Measurements from ENCODE around the gene DBH. TPM values are rescaled to one million over a fixed set of nuclear protein-coding genes. Genes with fewer than 3 reads are reported as not detected.

Gene DBH
- polyA plus RNA-seq, 1 donor, result 0.90 TPM

DNA sequence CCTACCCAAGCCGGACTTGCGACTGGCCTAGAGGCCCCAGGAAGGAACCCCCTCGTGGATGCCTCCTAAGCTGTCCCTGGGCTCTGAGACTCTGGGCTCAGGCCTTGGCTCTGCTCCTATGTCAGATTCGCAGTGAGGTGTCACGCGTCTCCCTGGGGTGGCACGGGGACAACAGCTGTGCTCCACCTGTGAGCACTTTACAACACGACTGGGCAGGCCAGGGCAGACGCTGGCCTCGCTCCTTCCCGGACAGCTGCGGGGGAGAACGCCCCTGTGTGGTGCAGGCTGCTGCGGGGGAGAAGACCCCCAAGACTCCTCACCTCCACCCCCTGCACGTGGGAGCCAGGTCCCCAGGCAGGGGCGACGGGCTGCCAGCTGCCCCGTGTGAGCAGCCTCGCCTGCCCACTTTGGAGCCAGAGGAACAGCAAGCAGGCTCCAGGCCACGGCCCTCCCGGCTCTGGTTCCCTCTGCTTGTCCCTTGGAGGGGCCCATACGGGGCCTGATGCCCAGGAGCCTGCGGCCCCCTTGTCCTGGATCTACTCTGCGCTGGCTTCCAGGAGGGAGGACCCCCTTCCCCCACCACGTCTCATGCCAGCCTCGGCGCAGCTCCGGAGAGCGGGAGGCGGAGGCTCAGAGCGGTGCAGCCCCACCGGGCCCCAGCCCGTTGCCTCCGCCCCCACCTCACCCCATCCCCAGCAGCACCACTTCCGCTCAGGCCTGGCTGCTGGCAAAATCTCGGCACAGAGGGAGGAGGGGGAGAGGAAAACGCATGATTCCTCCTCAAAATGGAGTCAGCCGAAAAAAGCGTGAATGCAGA lies 66.0 kb downstream of the DBH start:
- no peak for DNase-seq

DNA sequence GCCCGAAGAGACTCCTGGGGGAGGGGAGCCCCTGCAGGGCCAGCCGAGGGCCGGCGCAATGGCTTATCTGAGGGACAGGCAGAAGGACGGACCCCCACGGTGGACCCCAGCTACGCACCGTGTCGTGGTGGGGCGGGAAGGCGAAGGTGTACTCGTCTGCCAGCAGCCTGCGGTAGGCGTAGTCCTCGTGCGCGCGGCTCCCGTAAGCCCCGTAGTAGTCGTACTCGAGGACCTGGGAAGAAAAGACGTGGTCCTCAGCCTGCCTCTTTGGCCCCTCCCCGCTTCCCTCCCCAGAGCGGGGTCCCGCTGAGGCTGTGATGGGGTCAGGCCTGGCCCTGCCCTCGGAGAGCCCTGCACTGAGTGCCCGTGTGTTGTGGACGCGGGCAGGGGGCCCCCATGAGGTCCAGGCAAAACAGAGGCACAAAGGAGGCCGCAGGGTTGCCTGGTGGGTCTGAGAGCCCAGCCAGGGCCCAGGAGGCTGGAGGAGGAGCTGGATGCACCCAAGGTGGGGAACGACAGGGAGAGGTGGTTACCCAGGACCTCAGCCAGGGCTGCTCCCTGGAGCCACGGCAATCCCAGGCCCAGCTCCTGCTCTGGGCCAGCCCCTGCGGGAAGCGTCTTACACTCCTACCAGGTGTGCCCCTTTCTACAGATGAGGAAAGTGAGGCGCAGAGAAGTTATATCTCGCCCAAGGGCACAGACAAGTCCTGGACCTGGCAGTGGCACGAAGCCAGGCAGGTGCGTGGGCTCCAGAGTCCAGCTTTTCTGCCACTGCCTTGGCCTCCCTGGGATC lies 66.8 kb downstream of the DBH start:
- DNase-seq, result no peak

DNA sequence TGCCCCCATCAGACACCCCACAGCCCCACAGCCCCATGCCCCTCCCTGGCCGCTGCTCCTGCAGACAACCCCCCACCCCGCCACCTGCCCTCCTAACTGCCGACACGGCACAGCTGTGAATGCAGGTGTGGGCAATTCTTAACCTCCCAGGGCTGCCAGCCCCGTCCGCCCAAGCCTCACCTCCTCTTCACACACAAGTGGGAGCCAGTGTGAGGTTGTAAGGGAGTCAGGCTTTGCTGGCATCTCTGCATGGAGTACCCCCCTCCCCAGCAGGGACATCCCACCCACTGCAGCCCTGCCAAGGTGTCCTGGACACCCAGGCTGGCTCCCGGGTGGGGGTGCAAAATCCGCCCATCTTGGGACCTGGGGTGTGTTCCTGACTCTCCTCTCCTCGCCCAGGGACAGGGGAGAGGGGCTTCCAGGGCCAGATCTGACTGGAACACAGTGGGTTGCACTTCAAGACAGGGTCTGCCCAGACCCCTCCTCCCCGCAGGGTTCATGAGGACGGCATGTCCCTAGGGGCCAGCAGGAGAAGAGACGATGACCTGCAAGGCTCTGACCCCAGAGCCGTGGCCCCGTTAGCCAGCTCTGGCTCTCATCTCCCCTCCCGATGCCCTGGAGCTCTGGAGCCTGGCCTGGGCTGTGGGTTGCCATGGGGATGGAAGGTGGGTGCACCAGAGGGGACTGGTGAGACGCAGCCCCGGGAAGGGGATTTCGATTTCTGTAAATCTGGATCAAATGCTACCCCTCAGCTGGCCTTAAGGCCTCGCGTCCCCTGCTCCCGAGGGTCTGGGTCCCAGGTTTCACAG lies 67.6 kb downstream of the DBH start:
- DNase-seq, result no peak

DNA sequence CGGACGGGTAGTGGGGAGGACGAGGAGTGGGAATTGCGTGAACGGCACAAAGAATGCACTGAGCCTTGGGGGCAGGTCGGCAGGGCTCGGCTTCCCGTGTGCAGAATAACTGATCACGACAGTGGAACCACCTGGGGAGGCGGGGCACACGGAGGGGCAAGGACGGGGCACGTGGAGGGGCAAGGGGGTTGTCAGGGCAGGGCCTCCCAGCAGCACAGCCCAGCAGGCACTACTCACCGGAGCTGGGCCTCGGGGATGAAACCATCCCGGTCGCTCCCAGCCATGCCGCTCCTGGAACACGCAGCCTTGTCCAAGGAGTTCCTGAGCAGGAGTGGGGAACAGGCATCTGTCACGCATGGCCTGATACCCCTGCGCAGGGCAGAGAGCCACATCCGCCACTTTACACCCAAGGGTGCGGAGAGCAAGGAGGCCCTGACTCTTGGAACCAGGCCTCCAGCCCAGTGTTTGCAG lies 68.6 kb downstream of the DBH start:
- no peak for DNase-seq

DNA sequence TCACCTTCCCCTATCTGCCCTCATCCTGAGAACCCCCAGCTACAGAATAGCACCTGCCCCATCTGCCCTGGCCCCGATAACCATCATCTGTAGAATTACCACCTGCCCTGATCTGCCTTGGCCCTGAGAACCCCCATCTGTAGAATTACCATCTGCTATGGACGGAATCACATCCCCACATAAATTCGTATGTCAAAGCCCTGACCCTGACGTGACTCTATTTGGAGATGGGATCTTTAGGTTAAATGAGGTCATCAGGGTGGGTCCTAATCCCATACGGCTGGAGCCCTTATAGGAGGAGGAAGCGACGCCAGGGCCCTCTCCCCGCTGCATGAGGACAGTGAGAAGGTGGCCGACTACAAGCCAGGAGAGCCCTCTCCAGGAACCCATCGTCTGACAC lies 69.4 kb downstream of the DBH start:
- DNase-seq, result no peak

DNA sequence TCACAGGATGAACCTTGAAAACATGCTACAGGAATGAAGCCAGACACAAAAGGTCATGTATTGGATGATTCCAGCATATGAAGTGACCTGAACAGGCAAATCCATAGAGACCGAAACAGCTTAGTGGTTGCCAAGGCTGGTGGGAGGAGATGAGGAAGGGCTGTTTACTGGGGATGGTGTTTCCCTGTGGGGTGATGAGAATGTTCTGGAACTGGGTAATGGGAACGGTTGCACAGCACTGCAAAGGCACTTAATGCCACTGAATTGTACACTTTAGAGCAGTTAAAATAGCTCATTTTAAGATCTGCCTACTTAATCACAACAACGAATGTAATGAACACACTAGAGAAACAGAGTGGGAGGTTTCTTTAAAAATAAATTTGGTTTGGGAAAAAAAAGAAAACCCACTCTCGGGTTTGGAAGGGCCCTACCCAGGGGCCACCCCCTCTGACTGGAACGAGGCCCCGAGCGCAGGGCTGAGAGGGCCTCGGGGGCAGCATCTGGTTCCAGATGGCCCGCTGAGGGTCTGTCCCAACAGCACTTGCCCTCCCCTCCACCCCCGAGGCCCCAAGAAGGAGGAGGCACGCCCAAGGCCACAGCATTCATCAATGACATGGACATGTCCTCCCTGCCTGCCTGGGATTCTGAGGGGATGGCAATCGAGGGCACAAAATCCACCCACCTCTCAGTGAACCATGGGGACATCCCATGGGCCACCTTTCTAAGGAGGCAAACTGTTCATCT lies 70.3 kb downstream of the DBH start:
- DNase-seq, result no peak

DNA sequence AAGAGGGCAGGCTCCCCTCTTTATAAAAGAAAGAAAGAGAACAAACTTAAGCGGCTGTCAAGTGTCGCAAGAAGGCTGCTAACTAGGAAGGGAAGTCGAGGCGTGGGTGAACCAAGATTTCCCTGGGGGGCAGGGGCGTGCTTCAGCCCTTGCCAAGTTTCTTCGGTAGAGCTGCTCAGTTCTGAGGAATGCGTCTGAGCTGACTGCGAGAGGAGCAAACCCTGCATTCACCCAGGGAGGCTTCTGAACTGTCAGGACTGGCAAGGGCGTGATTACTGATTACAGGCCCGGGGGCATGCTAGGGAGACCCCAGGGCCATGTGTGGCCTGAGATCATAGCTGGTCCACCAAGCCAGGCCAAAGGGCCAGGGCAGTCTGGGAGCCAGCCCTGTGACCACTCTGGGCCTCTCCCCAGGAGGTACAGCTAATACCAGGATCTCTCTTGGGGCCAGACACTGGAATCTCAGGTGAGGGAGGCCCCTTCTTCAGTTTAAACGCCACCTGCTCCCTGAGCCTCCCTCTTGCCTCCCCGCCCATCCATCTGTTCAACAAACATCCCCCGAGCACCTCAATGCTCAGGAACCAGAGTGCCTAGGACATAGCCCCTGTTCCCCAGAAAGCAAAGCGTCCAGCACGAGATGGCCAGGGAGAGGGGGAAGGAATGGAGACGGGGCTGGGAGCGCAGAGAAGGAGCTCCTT lies 71.1 kb downstream of the DBH start:
- no peak for DNase-seq

DNA sequence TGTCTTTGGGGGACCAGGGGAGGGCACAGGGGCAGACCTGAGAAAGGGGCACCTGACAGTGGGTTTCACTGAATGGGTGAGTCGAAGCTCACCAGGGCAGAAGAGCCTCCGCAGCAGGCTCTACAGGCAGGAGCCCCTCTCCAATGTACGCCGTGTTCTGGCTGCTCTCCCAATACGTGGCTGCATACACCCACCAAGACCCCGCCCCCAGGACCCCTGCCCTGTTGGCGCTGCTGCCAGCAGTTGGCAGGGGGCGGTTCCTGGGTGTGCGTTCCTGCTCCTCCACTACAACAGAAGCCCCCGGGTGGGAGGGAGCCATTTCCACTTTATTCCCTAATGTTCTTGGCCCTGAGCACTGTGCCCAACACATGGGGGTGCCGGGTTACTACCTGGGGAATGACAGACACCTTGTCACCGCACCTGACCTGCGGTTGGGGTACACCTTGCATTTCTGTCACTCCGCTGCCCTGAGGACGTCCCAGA lies 71.6 kb downstream of the DBH start:
- no peak for DNase-seq

DNA sequence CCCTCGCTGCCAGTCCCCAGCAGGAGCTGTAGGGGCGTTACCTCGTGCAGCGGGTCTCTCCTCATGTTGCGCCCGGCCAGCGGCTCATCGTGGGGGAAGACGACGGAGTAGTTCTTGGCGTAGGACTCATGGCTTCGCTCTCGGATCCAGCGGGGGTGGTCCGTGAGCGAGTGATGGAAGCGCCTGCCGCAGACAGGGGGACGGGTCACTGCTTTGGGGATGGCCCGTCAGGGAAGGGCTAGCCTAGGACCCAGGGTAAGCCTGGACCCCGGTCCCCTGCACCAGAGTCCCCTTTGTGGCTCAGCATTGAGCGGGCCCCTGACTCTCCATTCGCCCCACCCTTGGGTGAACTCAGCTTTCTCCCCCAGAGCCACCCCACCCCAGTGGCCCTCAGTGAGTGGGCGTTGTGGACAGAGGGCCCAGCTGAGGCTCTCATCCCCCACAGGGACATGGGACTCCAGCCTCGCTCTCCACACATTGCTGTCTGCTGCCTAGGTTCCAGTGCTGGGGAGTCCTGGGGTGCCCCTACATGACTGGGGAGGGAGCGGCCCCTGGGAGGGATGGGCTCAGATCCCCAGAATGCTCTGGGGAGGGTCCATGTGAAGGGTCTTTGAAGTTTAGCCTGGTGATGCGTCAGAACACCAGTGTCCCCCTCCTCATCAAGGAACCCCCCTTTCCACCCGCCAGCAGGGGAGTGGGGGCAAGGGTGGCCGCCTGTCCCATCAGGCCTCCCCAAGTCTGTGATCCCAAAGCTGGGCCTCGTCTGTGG lies 72.3 kb downstream of the DBH start:
- DNase-seq, result no peak

Other genes starting within 250 kb of the DBH start
- 24.0 TPM for gene REXO4, start 218.4 kb upstream of the DBH start, polyA plus RNA-seq (ENCODE audit: insufficient read length)
- gene ADAMTS13, start 214.0 kb upstream of the DBH start, polyA plus RNA-seq (ENCODE audit: insufficient read length), result 10.9 TPM
- 27.3 TPM for gene CACFD1, start 176.4 kb upstream of the DBH start, polyA plus RNA-seq (ENCODE audit: insufficient read length)
- gene SLC2A6, start 157.3 kb upstream of the DBH start, polyA plus RNA-seq (ENCODE audit: insufficient read length), result 1.0 TPM
- 0.37 TPM for gene MYMK, start 111.4 kb upstream of the DBH start, polyA plus RNA-seq (ENCODE audit: insufficient read length)
- gene ADAMTSL2, start 101.7 kb upstream of the DBH start, polyA plus RNA-seq (ENCODE audit: insufficient read length), result 1.2 TPM
- 0.12 TPM for gene FAM163B, start 27.0 kb upstream of the DBH start, polyA plus RNA-seq (ENCODE audit: insufficient read length)
- 9.6 TPM for gene SARDH, start 102.0 kb downstream of the DBH start, polyA plus RNA-seq (ENCODE audit: insufficient read length)